Measurements from ENCODE around the gene FAM227B. TPM values are rescaled to one million over a fixed set of nuclear protein-coding genes. Genes with fewer than 3 reads are reported as not detected.

Gene FAM227B
- polyA plus RNA-seq, 1 experiment: 5.0 TPM

GRCh38 chr15:49625460-49626036, 4.9 kb upstream of the FAM227B start:
- H3K36me3 ChIP-seq (ENCODE audit: control insufficient read depth, insufficient read depth, low read length): peaks cover 4% of the 10 kb centered on the region
- CTCF ChIA-PET: no interaction called here
- POLR2A ChIA-PET: interaction anchor here (1.0 kb wide), 1 partner anchor 277 kb away, joined by 6 read pairs; no protein-coding TSS in a partner anchor
- TF ChIP-seq, protein P1, sequence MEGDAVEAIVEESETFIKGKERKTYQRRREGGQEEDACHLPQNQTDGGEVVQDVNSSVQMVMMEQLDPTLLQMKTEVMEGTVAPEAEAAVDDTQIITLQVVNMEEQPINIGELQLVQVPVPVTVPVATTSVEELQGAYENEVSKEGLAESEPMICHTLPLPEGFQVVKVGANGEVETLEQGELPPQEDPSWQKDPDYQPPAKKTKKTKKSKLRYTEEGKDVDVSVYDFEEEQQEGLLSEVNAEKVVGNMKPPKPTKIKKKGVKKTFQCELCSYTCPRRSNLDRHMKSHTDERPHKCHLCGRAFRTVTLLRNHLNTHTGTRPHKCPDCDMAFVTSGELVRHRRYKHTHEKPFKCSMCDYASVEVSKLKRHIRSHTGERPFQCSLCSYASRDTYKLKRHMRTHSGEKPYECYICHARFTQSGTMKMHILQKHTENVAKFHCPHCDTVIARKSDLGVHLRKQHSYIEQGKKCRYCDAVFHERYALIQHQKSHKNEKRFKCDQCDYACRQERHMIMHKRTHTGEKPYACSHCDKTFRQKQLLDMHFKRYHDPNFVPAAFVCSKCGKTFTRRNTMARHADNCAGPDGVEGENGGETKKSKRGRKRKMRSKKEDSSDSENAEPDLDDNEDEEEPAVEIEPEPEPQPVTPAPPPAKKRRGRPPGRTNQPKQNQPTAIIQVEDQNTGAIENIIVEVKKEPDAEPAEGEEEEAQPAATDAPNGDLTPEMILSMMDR (IDR thresholded peaks at IDR 0.05; ENCODE audit: insufficient read depth, low read depth, low read length): no peak
- no peaks in the 10 kb centered on the region for H3K27me3 ChIP-seq (ENCODE audit: control insufficient read depth, insufficient read depth, low read length)
- no peak for DNase-seq (ENCODE audit: low read depth)
- H3K4me3 ChIP-seq (ENCODE audit: low read depth, low read length): no peak overlapping the region

DNA sequence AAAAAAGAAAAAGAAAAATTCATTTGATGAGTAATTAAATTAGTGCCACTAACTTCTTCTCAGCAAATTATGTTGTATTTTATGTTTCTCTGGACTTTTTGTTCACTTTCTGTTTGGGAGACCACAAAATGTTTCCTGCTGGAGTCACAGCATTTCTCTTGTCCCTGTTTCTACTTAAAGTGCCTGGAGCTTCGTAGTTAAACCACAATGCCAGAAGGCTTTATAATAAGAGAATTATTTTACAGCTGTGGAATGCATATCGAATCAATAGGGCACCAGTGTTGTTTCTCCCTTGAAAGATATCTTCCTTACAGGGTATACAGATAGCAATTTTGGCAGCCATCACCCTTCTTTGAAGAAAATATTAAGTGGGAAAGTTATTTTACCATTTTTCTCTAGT, 3.4 kb upstream of the FAM227B start:
- POLR2A ChIA-PET: interaction anchor here (0.6 to 1.0 kb wide), 4 partner anchors 9 to 386 kb away, joined by 3 to 5 read pairs (median 4); partner anchors contain the start of gene FGF7
- H3K4me3 ChIP-seq (ENCODE audit: low read depth, low read length): no peak overlapping the region
- TF ChIP-seq, protein P1 (IDR thresholded peaks at IDR 0.05; ENCODE audit: insufficient read depth, low read depth, low read length): no peak
- peak; percentile 76 for DNase-seq (ENCODE audit: low read depth)
- H3K36me3 ChIP-seq (ENCODE audit: control insufficient read depth, insufficient read depth, low read length): peaks cover 4% of the 10 kb centered on the region
- no peaks in the 10 kb centered on the region for H3K27me3 ChIP-seq (ENCODE audit: control insufficient read depth, insufficient read depth, low read length)
- CTCF ChIA-PET: no interaction called here

GRCh38 chr15:49622561-49622960, 1.9 kb upstream of the FAM227B start:
- Histone ChIP-seq H3K27me3 (ENCODE audit: control insufficient read depth, insufficient read depth, low read length) (no peaks in the 10 kb centered on the region), H3K36me3 (ENCODE audit: control insufficient read depth, insufficient read depth, low read length) (peaks cover 4% of the 10 kb centered on the region), H3K4me3 (ENCODE audit: low read depth, low read length) (peak overlapping the region; percentile 87; the same call in 1 of the 2 replicates)
- no peak for DNase-seq (ENCODE audit: low read depth)
- TF ChIP-seq, protein P1 (IDR thresholded peaks at IDR 0.05; ENCODE audit: insufficient read depth, low read depth, low read length): peak; percentile 7; the same call in 1 of the 2 replicates
- ChIA-PET POLR2A (interaction anchor here (0.5 to 0.6 kb wide), 2 partner anchors 303 to 919 kb away, joined by 3 to 5 read pairs; no protein-coding TSS in a partner anchor), CTCF (interaction anchor here (0.7 to 0.9 kb wide), 2 partner anchors 209 to 427 kb away, joined by 3 to 4 read pairs; no protein-coding TSS in a partner anchor)

DNA sequence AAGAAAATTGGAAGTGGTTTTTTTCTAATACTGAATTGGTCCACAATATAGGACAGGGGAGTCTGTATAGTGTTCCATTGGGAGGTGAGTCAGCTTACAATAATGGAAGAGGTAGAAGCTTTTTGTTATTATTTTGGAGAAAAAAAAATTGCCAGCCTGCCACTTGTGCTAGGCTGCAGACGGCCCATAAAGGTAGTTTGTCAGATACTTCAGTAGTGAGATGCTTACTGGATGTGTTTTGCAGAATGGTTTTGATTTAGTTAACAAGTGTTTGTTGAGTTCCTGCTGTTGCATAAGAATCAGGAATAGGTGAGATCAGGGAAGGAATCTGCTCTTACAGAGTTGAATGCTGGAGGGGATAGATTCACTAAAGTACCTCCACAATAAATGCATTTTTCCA, 1.3 kb upstream of the FAM227B start:
- H3K36me3 ChIP-seq (ENCODE audit: control insufficient read depth, insufficient read depth, low read length): peaks cover 4% of the 10 kb centered on the region
- H3K27me3 ChIP-seq (ENCODE audit: control insufficient read depth, insufficient read depth, low read length): no peaks in the 10 kb centered on the region
- H3K4me3 ChIP-seq (ENCODE audit: low read depth, low read length): peak overlapping the region; percentile 87
- DNase-seq (ENCODE audit: low read depth): no peak
- TF ChIP-seq, protein P1 (IDR thresholded peaks at IDR 0.05; ENCODE audit: insufficient read depth, low read depth, low read length): no peak
- ChIA-PET POLR2A (no interaction called here), CTCF (no interaction called here)

GRCh38 chr15:49621401-49621811, 788 bp upstream of the FAM227B start:
- Histone ChIP-seq H3K27me3 (ENCODE audit: control insufficient read depth, insufficient read depth, low read length) (no peaks in the 10 kb centered on the region), H3K36me3 (ENCODE audit: control insufficient read depth, insufficient read depth, low read length) (peaks cover 4% of the 10 kb centered on the region), H3K4me3 (ENCODE audit: low read depth, low read length) (peak overlapping the region; percentile 87)
- no peak for DNase-seq (ENCODE audit: low read depth)
- ChIA-PET POLR2A (interaction anchor here (0.6 to 1.1 kb wide), 5 partner anchors 234 to 386 kb away, joined by 3 read pairs; no protein-coding TSS in a partner anchor), CTCF (interaction anchor here (0.6 to 1.3 kb wide), 4 partner anchors 19 to 381 kb away, joined by 3 to 4 read pairs (median 4); no protein-coding TSS in a partner anchor)
- TF ChIP-seq, protein P1 (IDR thresholded peaks at IDR 0.05; ENCODE audit: insufficient read depth, low read depth, low read length): no peak

Measured in BJ (cell line).